Measurements from ENCODE around the gene EIF2AK2.

Gene EIF2AK2

GRCh38 chr2:37080266-37080665 is 76.5 kb downstream of the EIF2AK2 start:
- TF ChIP-seq, protein P1, sequence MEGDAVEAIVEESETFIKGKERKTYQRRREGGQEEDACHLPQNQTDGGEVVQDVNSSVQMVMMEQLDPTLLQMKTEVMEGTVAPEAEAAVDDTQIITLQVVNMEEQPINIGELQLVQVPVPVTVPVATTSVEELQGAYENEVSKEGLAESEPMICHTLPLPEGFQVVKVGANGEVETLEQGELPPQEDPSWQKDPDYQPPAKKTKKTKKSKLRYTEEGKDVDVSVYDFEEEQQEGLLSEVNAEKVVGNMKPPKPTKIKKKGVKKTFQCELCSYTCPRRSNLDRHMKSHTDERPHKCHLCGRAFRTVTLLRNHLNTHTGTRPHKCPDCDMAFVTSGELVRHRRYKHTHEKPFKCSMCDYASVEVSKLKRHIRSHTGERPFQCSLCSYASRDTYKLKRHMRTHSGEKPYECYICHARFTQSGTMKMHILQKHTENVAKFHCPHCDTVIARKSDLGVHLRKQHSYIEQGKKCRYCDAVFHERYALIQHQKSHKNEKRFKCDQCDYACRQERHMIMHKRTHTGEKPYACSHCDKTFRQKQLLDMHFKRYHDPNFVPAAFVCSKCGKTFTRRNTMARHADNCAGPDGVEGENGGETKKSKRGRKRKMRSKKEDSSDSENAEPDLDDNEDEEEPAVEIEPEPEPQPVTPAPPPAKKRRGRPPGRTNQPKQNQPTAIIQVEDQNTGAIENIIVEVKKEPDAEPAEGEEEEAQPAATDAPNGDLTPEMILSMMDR (IDR thresholded peaks at IDR 0.05; ENCODE audit: control insufficient read depth, insufficient read depth, low read depth, low read length, missing control alignments): no peak
- H3K4me3 ChIP-seq (ENCODE audit: control insufficient read depth, low read depth, low read length): no peak overlapping the region
- no peak for DNase-seq (ENCODE audit: low read depth)

- TF ChIP-seq, protein P1 (IDR thresholded peaks at IDR 0.05; ENCODE audit: control insufficient read depth, insufficient read depth, low read depth, low read length, missing control alignments): no peak
- no peak overlapping the region for H3K4me3 ChIP-seq (ENCODE audit: control insufficient read depth, low read depth, low read length)
- DNase-seq (ENCODE audit: low read depth): no peak
Observed at GRCh38 chr2:37070931-37071330, 85.8 kb downstream of the EIF2AK2 start.

GRCh38 chr2:37068686-37069085 is 88.1 kb downstream of the EIF2AK2 start:
- TF ChIP-seq, protein P1 (IDR thresholded peaks at IDR 0.05; ENCODE audit: control insufficient read depth, insufficient read depth, low read depth, low read length, missing control alignments): no peak
- no peak for DNase-seq (ENCODE audit: low read depth)
- no peak overlapping the region for H3K4me3 ChIP-seq (ENCODE audit: control insufficient read depth, low read depth, low read length)

GRCh38 chr2:37061776-37062175 is 95.0 kb downstream of the EIF2AK2 start:
- H3K4me3 ChIP-seq (ENCODE audit: control insufficient read depth, low read depth, low read length): no peak overlapping the region
- TF ChIP-seq, protein P1 (IDR thresholded peaks at IDR 0.05; ENCODE audit: control insufficient read depth, insufficient read depth, low read depth, low read length, missing control alignments): no peak
- DNase-seq (ENCODE audit: low read depth): no peak

DNA sequence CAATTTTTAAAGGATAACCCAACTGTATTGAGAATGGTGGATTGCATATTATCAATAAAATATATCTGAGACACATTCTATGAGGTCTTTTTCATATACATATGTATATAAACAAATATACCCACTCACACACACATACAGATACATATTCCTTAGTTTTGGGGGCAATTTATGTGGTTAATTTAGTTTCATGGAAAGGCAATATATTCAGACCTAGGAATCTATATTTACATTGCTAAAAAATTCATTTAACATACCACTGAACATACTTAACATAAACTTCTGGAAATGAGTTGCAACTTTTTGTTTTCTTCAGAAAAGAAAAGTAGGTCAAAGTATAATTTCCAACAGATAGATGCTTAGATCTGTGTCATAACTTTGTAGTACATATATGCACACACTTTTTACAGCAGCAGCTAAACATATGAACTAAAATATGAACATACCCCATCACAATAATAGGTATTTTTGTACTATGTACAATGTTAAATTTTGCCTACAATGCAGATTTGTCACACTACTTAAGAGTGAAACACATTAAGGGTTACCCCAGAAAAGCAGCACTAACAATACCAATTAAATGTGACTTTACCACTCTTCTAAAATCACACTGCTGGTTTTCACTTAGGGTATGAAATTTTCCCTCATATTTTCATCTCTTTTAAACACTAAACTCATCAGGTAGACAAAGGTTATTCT is 95.6 kb downstream of the EIF2AK2 start:
- H3K4me3 ChIP-seq (ENCODE audit: control insufficient read depth, low read depth, low read length): no peak overlapping the region
- no peak for DNase-seq (ENCODE audit: low read depth)
- TF ChIP-seq, protein P1 (IDR thresholded peaks at IDR 0.05; ENCODE audit: control insufficient read depth, insufficient read depth, low read depth, low read length, missing control alignments): no peak

GRCh38 chr2:37060446-37060845 is 96.3 kb downstream of the EIF2AK2 start:
- no peak for DNase-seq (ENCODE audit: low read depth)
- TF ChIP-seq, protein P1 (IDR thresholded peaks at IDR 0.05; ENCODE audit: control insufficient read depth, insufficient read depth, low read depth, low read length, missing control alignments): no peak
- no peak overlapping the region for H3K4me3 ChIP-seq (ENCODE audit: control insufficient read depth, low read depth, low read length)
